OCI-LY1 (cell line): ENCODE data around the gene MRPL50.

ENCODE experiments used
- H2AFZ ChIP-seq: fragments of 200-600 bp; sonication (generic), shearing (Covaris generic); 2 replicates; pipeline ENCODE4 v1.6.0; 2014; ENCODE audit warnings: antibody characterized with exemption, mild to moderate bottlenecking, low read length
- H3F3A ChIP-seq: fragments of 200-600 bp; sonication (generic), shearing (Covaris generic); 2 replicates; pipeline ENCODE4 v1.6.0; 2014; ENCODE audit warnings: mild to moderate bottlenecking, antibody characterized with exemption, low read length, moderate library complexity; ENCODE audit not compliant: insufficient read depth
- H3K27ac ChIP-seq: fragments of 200-600 bp; sonication (generic); 2 replicates; pipeline ENCODE4 v1.5.1; 2014; ENCODE audit warnings: low read length, mixed run types, mild to moderate bottlenecking, low read depth; ENCODE audit not compliant: poor library complexity, severe bottlenecking
- H3K27me3 ChIP-seq: fragments of 200-600 bp; sonication (generic); 2 replicates; pipeline ENCODE4 v1.6.0; 2014; ENCODE audit warnings: antibody characterized with exemption, mild to moderate bottlenecking, low read length, moderate library complexity; ENCODE audit not compliant: insufficient read depth
- H3K36me3 ChIP-seq: fragments of 200-600 bp; sonication (generic); 2 replicates; pipeline ENCODE4 v1.6.1; 2014; ENCODE audit warnings: mild to moderate bottlenecking, antibody characterized with exemption, low read length, moderate library complexity, mixed read lengths; ENCODE audit not compliant: insufficient read depth
- H3K4me1 ChIP-seq: fragments of 200-600 bp; sonication (generic); 2 replicates; pipeline ENCODE4 v1.5.1; 2014; ENCODE audit warnings: mild to moderate bottlenecking, low read length, moderate library complexity; ENCODE audit not compliant: insufficient read depth, severe bottlenecking
- H3K4me2 ChIP-seq: fragments of 200-600 bp; sonication (generic), shearing (Covaris generic); 2 replicates; pipeline ENCODE4 v1.6.1; 2014; ENCODE audit warnings: low read length
- H3K4me3 ChIP-seq: fragments of 200-600 bp; sonication (generic); 2 replicates; pipeline ENCODE4 v1.5.1; 2014; ENCODE audit warnings: low read length, low read depth, mild to moderate bottlenecking, mixed read lengths; ENCODE audit not compliant: poor library complexity, severe bottlenecking
- H3K79me2 ChIP-seq: fragments of 200-600 bp; shearing (Covaris generic); 2 replicates; pipeline ENCODE4 v1.6.1; 2016; ENCODE audit warnings: mixed run types, low read length, mixed read lengths; ENCODE audit not compliant: insufficient read depth
- H3K9ac ChIP-seq: fragments of 200-600 bp; sonication (generic), shearing (Covaris generic); 2 replicates; pipeline ENCODE4 v1.6.1; 2014; ENCODE audit warnings: mild to moderate bottlenecking, low read length, mixed read lengths
- H3K9me2 ChIP-seq: fragments of 200-600 bp; sonication (generic), shearing (Covaris generic); 2 replicates; pipeline ENCODE4 v1.6.1; 2014; ENCODE audit warnings: low read depth, mild to moderate bottlenecking, low read length, mixed read lengths
- H3K9me3 ChIP-seq: fragments of 200-600 bp; shearing (Covaris generic); 2 replicates; pipeline ENCODE4 v1.6.1; 2014; ENCODE audit warnings: low read length, mixed read lengths
- H4K20me1 ChIP-seq: fragments of 200-600 bp; sonication (generic), shearing (Covaris generic); 2 replicates; pipeline ENCODE4 v1.6.0; 2016; ENCODE audit warnings: mild to moderate bottlenecking, low read length; ENCODE audit not compliant: insufficient read depth
- CTCF ChIP-seq: fragments of 200-600 bp; sonication (generic), shearing (Covaris generic); IDR thresholded peaks from 2 replicates; pipeline ENCODE4 v1.5.1; 2017; ENCODE audit warnings: mild to moderate bottlenecking, antibody characterized with exemption, low read length, moderate library complexity, mixed read lengths
- EZH2 ChIP-seq: fragments of 200-600 bp; sonication (generic), shearing (Covaris generic); IDR thresholded peaks from 2 replicates; pipeline ENCODE4 v1.8.0; 2017; ENCODE audit warnings: borderline replicate concordance, mixed run types, mild to moderate bottlenecking, antibody characterized with exemption, low read length, moderate library complexity, mixed read lengths

Gene MRPL50

DNA sequence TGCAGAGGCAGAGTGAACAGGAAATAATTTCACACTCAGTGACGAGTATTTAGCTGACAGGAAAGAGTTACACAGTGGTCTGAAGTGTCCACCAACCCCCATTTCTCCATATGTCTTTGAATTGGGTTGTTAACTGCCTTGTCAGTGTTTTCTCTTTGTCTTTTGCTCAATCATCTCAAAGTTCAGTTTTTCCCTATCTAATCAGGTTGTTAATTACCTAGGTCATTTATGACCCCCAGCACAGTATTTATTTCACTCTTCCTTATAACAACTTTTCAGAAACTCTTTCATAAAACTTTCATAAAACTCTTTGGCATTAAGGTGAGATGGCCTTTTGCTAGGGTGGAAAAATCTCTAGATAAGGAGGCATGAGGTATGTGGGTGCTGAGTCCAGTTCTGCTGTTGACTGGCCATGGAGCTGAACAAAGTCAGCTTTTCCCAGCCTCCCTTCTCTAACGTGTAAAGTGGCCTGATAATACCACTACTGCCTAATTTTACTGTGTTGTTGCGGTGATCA is 42.4 kb upstream of the MRPL50 start:
- Histone ChIP-seq H3K4me3 (no peak overlapping the region), H3K4me2 (no peak overlapping the region), H3K27ac (no peak overlapping the region)

DNA sequence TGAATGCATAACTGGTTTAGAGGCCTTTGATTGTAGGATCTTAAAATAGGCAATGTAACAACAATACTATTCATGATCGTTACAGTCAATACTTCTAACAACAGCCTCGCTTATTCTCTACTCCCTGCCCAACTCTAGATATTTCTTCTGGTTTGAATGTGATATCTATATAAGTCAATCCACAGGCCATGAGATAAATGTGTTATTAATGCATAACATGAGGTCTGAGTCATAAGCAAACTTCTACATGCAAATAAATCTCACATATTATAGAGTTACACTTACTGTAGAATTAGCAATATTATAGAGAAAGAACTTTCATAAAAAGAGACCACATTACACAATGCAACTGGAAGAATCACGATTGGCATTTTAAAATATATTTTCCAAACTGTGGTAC is 40.1 kb upstream of the MRPL50 start:
- Histone ChIP-seq H3K9me3 (no peaks in the 10 kb centered on the region; the same call in 1 of the 2 replicates), H3K4me1 (no peaks in the 10 kb centered on the region), H4K20me1 (no peaks in the 10 kb centered on the region), H3K4me2 (no peak overlapping the region), H3K27ac (no peak overlapping the region), H2AFZ (no peak overlapping the region), H3K4me3 (no peak overlapping the region), H3K27me3 (no peaks in the 10 kb centered on the region), H3K9ac (no peak overlapping the region), H3F3A (no peaks in the 10 kb centered on the region), H3K36me3 (no peaks in the 10 kb centered on the region), H3K9me2 (no peaks in the 10 kb centered on the region), H3K79me2 (no peaks in the 10 kb centered on the region)
- no peak for TF ChIP-seq CTCF
- no peak for TF ChIP-seq EZH2

More for the DNA sequence above, 42.4 kb upstream of the MRPL50 start:
- H3K4me1 ChIP-seq: no peaks in the 10 kb centered on the region
- H3K9ac ChIP-seq: no peak overlapping the region
- H3K79me2 ChIP-seq: no peaks in the 10 kb centered on the region
- no peaks in the 10 kb centered on the region for H4K20me1 ChIP-seq
- H2AFZ ChIP-seq: no peak overlapping the region
- H3F3A ChIP-seq: no peaks in the 10 kb centered on the region
- H3K9me3 ChIP-seq: no peaks in the 10 kb centered on the region; the same call in 1 of the 2 replicates
- TF ChIP-seq EZH2: no peak
- TF ChIP-seq CTCF: no peak
- H3K9me2 ChIP-seq: no peaks in the 10 kb centered on the region
- no peaks in the 10 kb centered on the region for H3K36me3 ChIP-seq
- H3K27me3 ChIP-seq: no peaks in the 10 kb centered on the region

GRCh38 chr9:101437806-101438232 is 39.4 kb upstream of the MRPL50 start:
- no peaks in the 10 kb centered on the region for H4K20me1 ChIP-seq
- no peak for TF ChIP-seq CTCF
- TF ChIP-seq EZH2: no peak
- no peaks in the 10 kb centered on the region for H3K36me3 ChIP-seq
- no peaks in the 10 kb centered on the region for H3K4me1 ChIP-seq
- no peaks in the 10 kb centered on the region for H3K79me2 ChIP-seq
- H3K27ac ChIP-seq: no peak overlapping the region
- no peaks in the 10 kb centered on the region for H3F3A ChIP-seq
- H3K27me3 ChIP-seq: no peaks in the 10 kb centered on the region
- H3K4me3 ChIP-seq: no peak overlapping the region
- no peaks in the 10 kb centered on the region for H3K9me2 ChIP-seq
- no peaks in the 10 kb centered on the region; the same call in 1 of the 2 replicates for H3K9me3 ChIP-seq
- H3K4me2 ChIP-seq: no peak overlapping the region
- no peak overlapping the region for H2AFZ ChIP-seq
- no peak overlapping the region for H3K9ac ChIP-seq
